NT2/D1 (cell line): ENCODE results near the gene UBD.

Experiments
- YY1 ChIP-seq: IDR thresholded peaks from 2 replicates; pipeline ENCODE4 v1.6.1; 2011; ENCODE audit not compliant: insufficient read length, insufficient read depth
- ZNF274 ChIP-seq: IDR thresholded peaks from 2 replicates; pipeline ENCODE4 v1.6.1; 2011; ENCODE audit warnings: mild to moderate bottlenecking, low read depth, low read length

DNA sequence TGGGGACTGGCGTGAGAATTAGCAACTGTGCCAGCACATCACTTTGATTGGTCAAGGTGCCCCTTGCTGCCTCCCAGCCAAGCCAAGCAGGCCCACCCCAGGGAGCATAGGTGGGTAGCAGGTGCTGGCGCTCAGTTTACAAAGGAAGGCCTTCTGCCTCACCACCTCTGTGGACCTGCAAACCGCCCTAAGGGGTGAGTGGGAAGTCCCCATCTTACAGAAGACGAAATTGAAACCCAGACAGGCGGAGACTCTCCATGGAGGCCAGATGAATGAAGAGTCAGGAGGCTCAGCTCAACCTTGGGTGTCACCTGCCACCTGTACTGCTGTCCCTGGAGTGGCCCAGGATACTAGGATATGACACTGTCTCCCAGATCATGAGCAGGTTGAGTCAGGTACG lies 50.3 kb downstream of the UBD start:
- TF ChIP-seq ZNF274 (no peak), YY1 (no peak)
